ENCODE results near the gene POU3F3. TPM values are rescaled to one million over a fixed set of nuclear protein-coding genes. Genes with fewer than 3 reads are reported as not detected.

Gene POU3F3
- total RNA-seq, 2 donors from 2014 or later = 0.42 TPM; not detected in 1

DNA sequence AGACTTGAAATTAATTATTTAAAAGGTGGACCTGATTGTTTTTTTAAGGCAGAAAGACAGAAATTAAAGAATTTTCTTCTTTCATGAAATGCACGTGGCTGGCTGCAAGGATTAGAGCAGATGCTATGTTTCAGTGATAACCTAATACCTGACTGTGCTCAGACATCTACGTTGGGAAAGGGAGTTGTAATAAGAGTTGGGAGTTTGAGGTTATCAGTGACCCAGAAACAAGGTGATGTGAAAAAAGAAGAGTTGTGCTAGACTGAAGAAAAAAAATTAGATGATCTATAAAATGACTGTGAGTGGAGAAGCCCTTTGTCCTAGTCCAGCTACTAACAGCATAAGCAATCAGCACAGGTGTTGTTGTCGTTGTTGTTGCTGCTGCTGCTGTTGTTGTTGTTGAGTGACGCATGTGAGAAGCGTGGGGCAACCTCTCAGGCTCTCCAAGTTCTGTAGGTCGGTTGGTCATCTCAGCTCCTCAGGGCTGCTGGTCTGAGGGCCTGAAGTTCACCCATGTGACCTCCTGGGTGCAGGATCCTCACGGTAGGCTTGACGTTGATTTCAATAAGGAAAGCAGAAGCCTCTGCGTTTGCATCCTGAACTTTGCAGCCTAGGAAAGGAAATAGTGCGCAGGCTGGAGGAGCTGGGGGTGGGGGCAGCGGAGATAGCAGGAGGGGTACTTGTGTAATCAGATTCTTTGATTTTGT lies 7.6 kb downstream of the POU3F3 start:
- Histone ChIP-seq H3K27ac (no peak overlapping the region), H3K9ac (ENCODE audit: low read depth in 2 of 2, low read length in 2 of 2) (no peak overlapping the region), H3K4me1 (peaks cover 5% of the 10 kb centered on the region), H3K9me3 (no peaks in the 10 kb centered on the region), H3K27me3 (peaks cover 86% of the 10 kb centered on the region), H3K36me3 (no peaks in the 10 kb centered on the region), H3K4me3 (no peak overlapping the region)
- intact Hi-C loops (cut with DNase I) = no loop called here
- no peak for DNase-seq
- TF ChIP-seq, protein P1, sequence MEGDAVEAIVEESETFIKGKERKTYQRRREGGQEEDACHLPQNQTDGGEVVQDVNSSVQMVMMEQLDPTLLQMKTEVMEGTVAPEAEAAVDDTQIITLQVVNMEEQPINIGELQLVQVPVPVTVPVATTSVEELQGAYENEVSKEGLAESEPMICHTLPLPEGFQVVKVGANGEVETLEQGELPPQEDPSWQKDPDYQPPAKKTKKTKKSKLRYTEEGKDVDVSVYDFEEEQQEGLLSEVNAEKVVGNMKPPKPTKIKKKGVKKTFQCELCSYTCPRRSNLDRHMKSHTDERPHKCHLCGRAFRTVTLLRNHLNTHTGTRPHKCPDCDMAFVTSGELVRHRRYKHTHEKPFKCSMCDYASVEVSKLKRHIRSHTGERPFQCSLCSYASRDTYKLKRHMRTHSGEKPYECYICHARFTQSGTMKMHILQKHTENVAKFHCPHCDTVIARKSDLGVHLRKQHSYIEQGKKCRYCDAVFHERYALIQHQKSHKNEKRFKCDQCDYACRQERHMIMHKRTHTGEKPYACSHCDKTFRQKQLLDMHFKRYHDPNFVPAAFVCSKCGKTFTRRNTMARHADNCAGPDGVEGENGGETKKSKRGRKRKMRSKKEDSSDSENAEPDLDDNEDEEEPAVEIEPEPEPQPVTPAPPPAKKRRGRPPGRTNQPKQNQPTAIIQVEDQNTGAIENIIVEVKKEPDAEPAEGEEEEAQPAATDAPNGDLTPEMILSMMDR (IDR thresholded peaks at IDR 0.05) = no peak

DNA sequence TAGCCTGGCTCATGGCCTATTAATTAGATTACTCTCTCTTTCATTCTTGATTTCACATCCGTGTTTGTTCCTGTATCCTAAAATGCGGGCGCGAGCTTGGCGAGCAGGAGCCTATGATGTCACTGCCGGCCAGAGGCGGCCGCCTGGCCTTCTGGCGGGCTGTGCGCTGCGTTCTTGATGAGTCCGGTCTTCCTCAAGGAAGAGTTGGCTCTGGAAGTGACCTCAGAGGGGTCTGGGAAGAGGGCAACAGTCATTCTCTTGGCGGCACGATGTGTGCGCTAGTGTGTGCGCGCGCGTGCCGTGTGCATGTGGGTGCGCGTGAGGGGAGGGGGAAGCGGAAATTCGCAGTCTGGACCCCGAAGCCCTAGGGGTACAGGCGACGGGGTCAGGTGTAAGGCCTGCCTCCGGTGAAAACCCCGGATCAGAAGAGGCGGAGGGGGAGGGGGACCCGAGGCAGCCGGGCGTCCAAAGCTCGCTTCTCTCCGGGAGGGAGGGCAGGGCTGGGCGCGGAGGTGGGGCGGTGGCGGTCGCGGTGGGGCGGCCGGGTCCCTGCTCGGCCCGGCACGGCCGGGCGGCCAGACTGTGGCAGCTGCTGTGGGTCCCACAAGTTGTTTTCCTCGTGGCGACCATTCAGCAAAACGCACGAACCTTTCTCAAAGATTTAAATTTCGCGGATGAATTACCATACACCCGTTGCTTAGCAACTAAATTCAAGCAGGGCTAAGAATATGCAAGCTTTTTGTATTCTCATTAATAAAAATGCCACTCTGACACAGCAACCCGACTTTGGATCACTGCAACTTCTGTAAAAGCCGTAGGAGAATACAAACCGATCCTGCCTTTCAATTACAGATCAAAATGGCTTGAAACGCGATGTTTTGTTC lies 8.4 kb downstream of the POU3F3 start:
- no peak overlapping the region for H3K9ac ChIP-seq (ENCODE audit: low read depth in 2 of 2, low read length in 2 of 2)
- peak; percentile 11 for DNase-seq
- H3K27ac ChIP-seq = no peak overlapping the region
- intact Hi-C loops (cut with DNase I) = no loop called here
- TF ChIP-seq, protein P1 (IDR thresholded peaks at IDR 0.05) = no peak
- H3K4me3 ChIP-seq = no peak overlapping the region
- H3K9me3 ChIP-seq = no peaks in the 10 kb centered on the region
- peaks cover 5% of the 10 kb centered on the region for H3K4me1 ChIP-seq
- H3K27me3 ChIP-seq = peaks cover 88% of the 10 kb centered on the region
- H3K36me3 ChIP-seq = no peaks in the 10 kb centered on the region

DNA sequence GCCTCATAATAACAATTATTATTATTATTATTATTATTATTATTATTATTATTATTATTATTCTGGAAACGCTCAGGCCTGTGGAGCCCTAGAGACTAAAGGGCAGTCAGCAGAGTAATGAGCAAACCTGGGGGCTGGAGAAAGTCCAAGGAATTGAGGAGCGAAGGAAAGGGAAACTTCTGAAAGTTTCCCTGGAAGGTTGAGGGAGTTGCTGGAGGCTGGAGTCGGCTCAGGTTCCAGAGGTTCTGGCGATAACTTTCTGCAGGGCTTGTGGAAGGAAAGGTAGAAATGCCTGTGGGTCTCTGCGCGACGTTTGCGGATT lies 9.2 kb downstream of the POU3F3 start:
- peaks cover 88% of the 10 kb centered on the region for H3K27me3 ChIP-seq
- H3K9ac ChIP-seq (ENCODE audit: low read depth in 2 of 2, low read length in 2 of 2) = no peak overlapping the region
- intact Hi-C loops (cut with DNase I) = no loop called here
- no peak overlapping the region for H3K27ac ChIP-seq
- H3K4me3 ChIP-seq = no peak overlapping the region
- DNase-seq = no peak
- peaks cover 5% of the 10 kb centered on the region for H3K4me1 ChIP-seq
- H3K36me3 ChIP-seq = no peaks in the 10 kb centered on the region
- H3K9me3 ChIP-seq = no peaks in the 10 kb centered on the region
- TF ChIP-seq, protein P1 (IDR thresholded peaks at IDR 0.05) = no peak

DNA sequence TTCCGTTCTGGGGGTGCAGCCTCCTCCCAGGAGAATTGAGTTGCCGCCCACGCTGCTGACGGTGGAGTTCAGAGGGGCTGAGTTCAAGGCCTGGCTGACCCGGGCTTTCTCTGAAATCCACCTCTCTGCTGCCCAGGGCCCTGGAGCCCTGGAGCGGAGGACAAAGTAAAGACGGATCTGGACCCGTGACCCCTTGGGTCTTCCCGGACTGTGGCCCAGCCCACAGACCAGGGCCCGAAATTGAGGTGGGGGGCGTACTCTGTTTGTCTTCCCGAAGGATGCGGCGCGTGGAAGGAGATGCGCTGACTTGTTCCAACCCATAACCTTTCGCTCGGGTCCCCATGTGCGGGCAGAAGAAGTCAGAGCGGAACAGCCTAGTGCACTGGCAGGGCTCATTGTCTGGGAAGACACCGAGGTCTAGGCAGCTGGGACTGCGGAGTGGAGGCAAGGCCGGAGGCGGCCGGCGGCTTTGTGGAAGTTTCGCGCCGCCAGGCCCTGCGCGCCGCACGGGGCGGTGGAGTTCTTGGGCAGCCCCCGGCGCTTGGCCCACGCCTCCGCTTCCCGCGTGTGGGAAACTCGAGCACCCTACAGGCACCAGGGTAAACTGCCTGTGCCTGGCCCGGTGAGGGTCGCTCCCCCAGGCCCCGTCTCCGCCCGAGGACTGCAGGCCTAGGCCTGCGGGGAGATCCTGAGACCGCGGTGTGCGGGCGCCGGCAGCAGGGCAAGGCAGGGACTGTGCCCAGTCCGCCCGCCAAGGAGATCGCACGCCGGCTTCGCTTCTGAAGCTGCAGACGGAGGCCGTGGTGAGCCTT lies 9.8 kb downstream of the POU3F3 start:
- Histone ChIP-seq H3K9me3 (no peaks in the 10 kb centered on the region), H3K9ac (ENCODE audit: low read depth in 2 of 2, low read length in 2 of 2) (no peak overlapping the region), H3K4me1 (peaks cover 5% of the 10 kb centered on the region), H3K27me3 (peaks cover 91% of the 10 kb centered on the region), H3K36me3 (no peaks in the 10 kb centered on the region), H3K4me3 (no peak overlapping the region), H3K27ac (no peak overlapping the region)
- intact Hi-C loops (cut with DNase I) = no loop called here
- TF ChIP-seq, protein P1 (IDR thresholded peaks at IDR 0.05) = no peak
- no peak for DNase-seq
